Astrocyte (in vitro differentiated cells and primary cell): ENCODE data around the gene FMN1.

Experiments
- EZH2 ChIP-seq: IDR thresholded peaks from 2 replicates; pipeline ENCODE4 v1.6.1; 2012; ENCODE audit warnings: mild to moderate bottlenecking, low read length, inconsistent platforms; ENCODE audit not compliant: insufficient read depth
- TF ChIP-seq, protein P1 (sequence below): IDR thresholded peaks from 2 replicates; pipeline ENCODE4 v1.5.1; 2011; ENCODE audit warnings: low read depth, mild to moderate bottlenecking, inconsistent platforms, low read length, moderate library complexity; ENCODE audit not compliant: insufficient read depth

DNA sequence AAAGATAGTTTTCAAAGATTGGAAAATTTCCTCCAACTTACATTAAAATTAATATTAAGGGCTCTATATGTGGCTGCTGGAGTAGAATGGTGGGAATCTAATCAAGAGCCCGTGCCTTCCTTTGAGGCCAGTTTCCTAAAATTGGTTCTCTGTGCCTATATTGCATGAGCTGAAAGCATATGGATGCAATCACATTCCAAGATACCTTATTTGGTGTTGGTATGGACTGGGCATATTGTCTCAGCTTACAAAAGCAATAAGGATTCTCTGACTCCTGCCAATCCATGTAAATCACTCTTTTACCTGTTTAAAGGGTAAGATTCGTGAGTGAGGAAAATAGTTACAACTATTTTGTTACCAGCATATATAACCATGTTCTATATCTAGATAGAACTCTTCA lies 365.1 kb downstream of the FMN1 start:
- TF ChIP-seq, protein P1, sequence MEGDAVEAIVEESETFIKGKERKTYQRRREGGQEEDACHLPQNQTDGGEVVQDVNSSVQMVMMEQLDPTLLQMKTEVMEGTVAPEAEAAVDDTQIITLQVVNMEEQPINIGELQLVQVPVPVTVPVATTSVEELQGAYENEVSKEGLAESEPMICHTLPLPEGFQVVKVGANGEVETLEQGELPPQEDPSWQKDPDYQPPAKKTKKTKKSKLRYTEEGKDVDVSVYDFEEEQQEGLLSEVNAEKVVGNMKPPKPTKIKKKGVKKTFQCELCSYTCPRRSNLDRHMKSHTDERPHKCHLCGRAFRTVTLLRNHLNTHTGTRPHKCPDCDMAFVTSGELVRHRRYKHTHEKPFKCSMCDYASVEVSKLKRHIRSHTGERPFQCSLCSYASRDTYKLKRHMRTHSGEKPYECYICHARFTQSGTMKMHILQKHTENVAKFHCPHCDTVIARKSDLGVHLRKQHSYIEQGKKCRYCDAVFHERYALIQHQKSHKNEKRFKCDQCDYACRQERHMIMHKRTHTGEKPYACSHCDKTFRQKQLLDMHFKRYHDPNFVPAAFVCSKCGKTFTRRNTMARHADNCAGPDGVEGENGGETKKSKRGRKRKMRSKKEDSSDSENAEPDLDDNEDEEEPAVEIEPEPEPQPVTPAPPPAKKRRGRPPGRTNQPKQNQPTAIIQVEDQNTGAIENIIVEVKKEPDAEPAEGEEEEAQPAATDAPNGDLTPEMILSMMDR = no peak
- no peak for TF ChIP-seq EZH2
